ENCODE measurements around the gene FBRSL1. TPM values are rescaled to one million over a fixed set of nuclear protein-coding genes. Genes with fewer than 3 reads are reported as not detected.

Gene FBRSL1
- total and polyA plus RNA-seq, 9 of the 15 experiments (the other 6 are each of a cell fraction or from before 2014, with no cell fraction given): 0.24 to 129 (median 7.3) TPM

GRCh38 chr12:132448463-132448820 lies 41.5 kb upstream of the FBRSL1 start:
- ChIA-PET CTCF (ENCODE audit: low intra/inter-chr PET ratio) (no interaction called here), POLR2A (interaction anchor here (0.8 kb wide), 1 partner anchor 12 kb away, joined by 3 read pairs; no protein-coding TSS in a partner anchor)
- H3K4me2 ChIP-seq (ENCODE audit: insufficient read depth, low read length): no peak overlapping the region
- 7% methylated on average over 10 of the region's 10 CpGs for WGBS (ENCODE audit: insufficient coverage, low coverage, missing lambda C conversion rate)
- no peak overlapping the region for H2AFZ ChIP-seq (ENCODE audit: low read depth, low read length)
- intact Hi-C loops (cut with micrococcal nuclease): no loop called here
- TF ChIP-seq PTBP1 (IDR thresholded peaks at IDR 0.05; ENCODE audit: low read depth, low read length): no peak
- TF ChIP-seq ZNF134 (CRISPR knock-in tag; conservative IDR thresholded peaks at IDR 0.05): no peak
- no peak for TF ChIP-seq NR2C2 (CRISPR knock-in tag; IDR thresholded peaks at IDR 0.05)
- no peak for TF ChIP-seq NR2C2 (tag; IDR thresholded peaks at IDR 0.05)
- no peak for TF ChIP-seq ZNF764 (CRISPR knock-in tag; IDR thresholded peaks at IDR 0.05; ENCODE audit: low read depth)
- TF ChIP-seq MAFF (IDR thresholded peaks at IDR 0.05; ENCODE audit: low read length): no peak
- no peak for TF ChIP-seq ZBTB43 (CRISPR knock-in tag; IDR thresholded peaks at IDR 0.05)
- no peak for TF ChIP-seq MCM2 (IDR thresholded peaks at IDR 0.05; ENCODE audit: low read depth)
- no peak for TF ChIP-seq BMI1 (IDR thresholded peaks at IDR 0.05; ENCODE audit: low read length)
- TF ChIP-seq ESRRA (IDR thresholded peaks at IDR 0.05; ENCODE audit: borderline replicate concordance, low read depth): no peak
- no peak for TF ChIP-seq HDGF (IDR thresholded peaks at IDR 0.05)
- TF ChIP-seq BRF1 (IDR thresholded peaks at IDR 0.05; ENCODE audit: borderline replicate concordance, extremely low read depth, insufficient read length): no peak
- TF ChIP-seq RBM14 (IDR thresholded peaks at IDR 0.05; ENCODE audit: borderline replicate concordance, insufficient read depth, low read depth, low read length): no peak
- H3K9me3 ChIP-seq (replicated peaks; ENCODE audit: control insufficient read depth, insufficient read depth, low read depth, low read length): peaks cover 2% of the 10 kb centered on the region; the same call in 1 of the 2 replicates
- no TSS peak for BruUV-seq (replicated peaks)
- in situ Hi-C loops (cut with MboI): no loop called here
- peaks cover 0 to 42% of the 10 kb centered on the region in 2 experiments; a peak in 3 of 5 replicates for H3K4me1 ChIP-seq (replicated peaks in 1 of 2; ENCODE audit: control insufficient read depth in 2 of 2, insufficient read depth in 2 of 2, low read length in 2 of 2)
- H3K9ac ChIP-seq (ENCODE audit: insufficient read depth in 1 of 2, low read depth in 2 of 2, low read length in 2 of 2): no peak overlapping the region
- FAIRE-seq (no peak), ATAC-seq (no peak), DNase-seq (ENCODE audit: extremely low read depth in 1 of 4, low spot score in 3 of 4) (no peak)
- peaks cover 40 to 41% of the 10 kb centered on the region in 2 experiments; a peak in 4 of 5 replicates for H3K27me3 ChIP-seq (ENCODE audit: control insufficient read depth in 2 of 2, insufficient read depth in 2 of 2, low read length in 2 of 2)
- no peak overlapping the region for H3K27ac ChIP-seq (ENCODE audit: extremely low read depth, low read depth, low read length)
- H3K36me3 ChIP-seq (ENCODE audit: control insufficient read depth, insufficient read depth, low read length): no peaks in the 10 kb centered on the region
- no peaks in the 10 kb centered on the region for H3K9me1 ChIP-seq (ENCODE audit: control insufficient read depth, insufficient read depth, low read length)
- H3K4me3 ChIP-seq: no peak overlapping the region
- no peaks in the 10 kb centered on the region for H4K20me1 ChIP-seq (replicated peaks; ENCODE audit: control insufficient read depth, insufficient read depth, low read length)
- H3K79me2 ChIP-seq (ENCODE audit: control insufficient read depth, insufficient read depth, low read length): no peaks in the 10 kb centered on the region
